ENCODE data around the gene SLC4A2. TPM values are rescaled to one million over a fixed set of nuclear protein-coding genes. Genes with fewer than 3 reads are reported as not detected.
A peak's percentile ranks its signal among the peaks of the same experiment; 100 is the strongest.

SLC4A2 gene
- total RNA-seq, 4 donors from 2014 or later: 74.3 to 111 (median 91.4) TPM

GRCh38 chr7:151123822-151124464, 64.6 kb downstream of the SLC4A2 start:
- peak; percentile 53 to 61 for DNase-seq (ENCODE audit: low spot score in 2 of 2)
- H3K36me3 ChIP-seq: peaks cover 0 to 75% (median 0%) of the 10 kb centered on the region in 3 donors
- WGBS, 2 donors: 26 to 28% methylated on average over 15 to 16 of the region's 24 CpGs

DNA sequence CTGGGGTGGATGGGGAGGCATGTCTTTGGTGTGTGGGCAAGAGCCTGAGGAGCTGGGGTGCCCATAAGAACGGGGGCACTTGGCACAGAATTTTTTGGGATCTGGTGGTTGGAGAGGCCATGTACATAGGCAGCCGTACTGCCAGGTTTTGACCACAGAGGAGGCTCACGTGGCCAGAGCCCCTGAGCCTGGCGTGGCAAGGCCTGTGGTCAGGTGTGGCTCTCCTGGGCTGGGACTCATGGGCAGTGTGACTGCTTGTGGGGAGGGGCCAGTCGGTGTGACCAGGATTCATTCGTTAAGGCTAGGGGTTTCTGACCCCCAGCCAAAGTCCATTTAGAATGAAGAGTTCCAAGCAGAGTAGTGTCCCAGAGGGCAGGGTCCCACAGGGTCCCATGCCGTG, 65.1 kb downstream of the SLC4A2 start:
- Histone ChIP-seq H3K9me3 (no peaks in the 10 kb centered on the region), H3K27ac (no peak overlapping the region), H3K4me1 (peaks cover 0 to 19% (median 13%) of the 10 kb centered on the region in 4 donors), H3K4me3 (no peak overlapping the region), H3K36me3 (peaks cover 0 to 75% (median 0%) of the 10 kb centered on the region in 3 donors), H3K27me3 (no peaks in the 10 kb centered on the region)
- TF ChIP-seq, protein P1, sequence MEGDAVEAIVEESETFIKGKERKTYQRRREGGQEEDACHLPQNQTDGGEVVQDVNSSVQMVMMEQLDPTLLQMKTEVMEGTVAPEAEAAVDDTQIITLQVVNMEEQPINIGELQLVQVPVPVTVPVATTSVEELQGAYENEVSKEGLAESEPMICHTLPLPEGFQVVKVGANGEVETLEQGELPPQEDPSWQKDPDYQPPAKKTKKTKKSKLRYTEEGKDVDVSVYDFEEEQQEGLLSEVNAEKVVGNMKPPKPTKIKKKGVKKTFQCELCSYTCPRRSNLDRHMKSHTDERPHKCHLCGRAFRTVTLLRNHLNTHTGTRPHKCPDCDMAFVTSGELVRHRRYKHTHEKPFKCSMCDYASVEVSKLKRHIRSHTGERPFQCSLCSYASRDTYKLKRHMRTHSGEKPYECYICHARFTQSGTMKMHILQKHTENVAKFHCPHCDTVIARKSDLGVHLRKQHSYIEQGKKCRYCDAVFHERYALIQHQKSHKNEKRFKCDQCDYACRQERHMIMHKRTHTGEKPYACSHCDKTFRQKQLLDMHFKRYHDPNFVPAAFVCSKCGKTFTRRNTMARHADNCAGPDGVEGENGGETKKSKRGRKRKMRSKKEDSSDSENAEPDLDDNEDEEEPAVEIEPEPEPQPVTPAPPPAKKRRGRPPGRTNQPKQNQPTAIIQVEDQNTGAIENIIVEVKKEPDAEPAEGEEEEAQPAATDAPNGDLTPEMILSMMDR (IDR thresholded peaks at IDR 0.05): no peak
- TF ChIP-seq EP300 (IDR thresholded peaks at IDR 0.05): no peak
- no peak for TF ChIP-seq POLR2A (IDR thresholded peaks at IDR 0.05)
- 79 to 82% methylated on average over 6 to 7 of the region's 7 CpGs for WGBS, 2 donors
- DNase-seq (ENCODE audit: low spot score in 2 of 2): no peak

More at GRCh38 chr7:151123822-151124464, 64.6 kb downstream of the SLC4A2 start:
- TF ChIP-seq EP300 (IDR thresholded peaks at IDR 0.05) (no peak), POLR2A (IDR thresholded peaks at IDR 0.05) (no peak)
- TF ChIP-seq, protein P1 (IDR thresholded peaks at IDR 0.05): peak; percentile 93 to 98 (median 95)
- H3K27me3 ChIP-seq: no peaks in the 10 kb centered on the region
- H3K4me1 ChIP-seq: peaks cover 0 to 19% (median 13%) of the 10 kb centered on the region in 4 donors
- no peak overlapping the region for H3K27ac ChIP-seq
- H3K9me3 ChIP-seq: no peaks in the 10 kb centered on the region
- no peak overlapping the region for H3K4me3 ChIP-seq

GRCh38 chr7:151124899-151125399, 65.6 kb downstream of the SLC4A2 start:
- Histone ChIP-seq H3K4me1 (peaks cover 0 to 19% (median 13%) of the 10 kb centered on the region in 4 donors), H3K27me3 (no peaks in the 10 kb centered on the region), H3K4me3 (no peak overlapping the region), H3K9me3 (no peaks in the 10 kb centered on the region), H3K27ac (no peak overlapping the region), H3K36me3 (peaks cover 0 to 75% (median 0%) of the 10 kb centered on the region in 3 donors)
- no peak for TF ChIP-seq POLR2A (IDR thresholded peaks at IDR 0.05)
- TF ChIP-seq, protein P1 (IDR thresholded peaks at IDR 0.05): no peak
- TF ChIP-seq EP300 (IDR thresholded peaks at IDR 0.05): no peak
- WGBS, 2 donors: 85 to 92% methylated on average over 14 of the region's 14 CpGs
- DNase-seq (ENCODE audit: low spot score in 2 of 2): no peak

DNA sequence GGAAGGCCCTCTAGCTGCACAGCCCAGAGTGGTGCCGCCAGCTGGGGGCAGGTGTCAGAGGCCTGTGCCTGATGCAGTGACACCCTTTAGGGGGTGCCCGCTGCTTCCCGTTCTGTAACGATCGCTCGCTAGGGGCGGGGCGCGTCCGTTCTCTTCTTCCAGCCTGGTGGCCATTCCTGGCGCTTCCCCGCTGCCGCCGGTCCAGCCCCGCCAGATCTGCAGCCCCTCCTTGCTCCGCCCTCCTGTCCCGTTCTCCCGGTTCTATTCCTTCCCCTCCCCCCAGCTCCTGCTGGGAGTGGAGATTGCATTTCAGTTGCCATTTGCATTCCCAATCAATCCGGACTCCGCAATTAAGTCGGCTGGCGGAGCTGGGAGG, 66.1 kb downstream of the SLC4A2 start:
- TF ChIP-seq POLR2A (IDR thresholded peaks at IDR 0.05): no peak
- TF ChIP-seq, protein P1 (IDR thresholded peaks at IDR 0.05): no peak
- TF ChIP-seq EP300 (IDR thresholded peaks at IDR 0.05): no peak
- peak overlapping the region; percentile 15 to 43 (median 25) for H3K4me3 ChIP-seq
- no peak for DNase-seq (ENCODE audit: low spot score in 2 of 2)
- peak overlapping the region in 1 of 4 donors; percentile 45 for H3K27ac ChIP-seq
- WGBS, 2 donors: 24 to 28% methylated on average over 22 of the region's 22 CpGs
- peaks cover 0 to 19% (median 13%) of the 10 kb centered on the region in 4 donors for H3K4me1 ChIP-seq
- H3K27me3 ChIP-seq: no peaks in the 10 kb centered on the region
- peaks cover 0 to 75% (median 0%) of the 10 kb centered on the region in 3 donors for H3K36me3 ChIP-seq
- H3K9me3 ChIP-seq: no peaks in the 10 kb centered on the region

DNA sequence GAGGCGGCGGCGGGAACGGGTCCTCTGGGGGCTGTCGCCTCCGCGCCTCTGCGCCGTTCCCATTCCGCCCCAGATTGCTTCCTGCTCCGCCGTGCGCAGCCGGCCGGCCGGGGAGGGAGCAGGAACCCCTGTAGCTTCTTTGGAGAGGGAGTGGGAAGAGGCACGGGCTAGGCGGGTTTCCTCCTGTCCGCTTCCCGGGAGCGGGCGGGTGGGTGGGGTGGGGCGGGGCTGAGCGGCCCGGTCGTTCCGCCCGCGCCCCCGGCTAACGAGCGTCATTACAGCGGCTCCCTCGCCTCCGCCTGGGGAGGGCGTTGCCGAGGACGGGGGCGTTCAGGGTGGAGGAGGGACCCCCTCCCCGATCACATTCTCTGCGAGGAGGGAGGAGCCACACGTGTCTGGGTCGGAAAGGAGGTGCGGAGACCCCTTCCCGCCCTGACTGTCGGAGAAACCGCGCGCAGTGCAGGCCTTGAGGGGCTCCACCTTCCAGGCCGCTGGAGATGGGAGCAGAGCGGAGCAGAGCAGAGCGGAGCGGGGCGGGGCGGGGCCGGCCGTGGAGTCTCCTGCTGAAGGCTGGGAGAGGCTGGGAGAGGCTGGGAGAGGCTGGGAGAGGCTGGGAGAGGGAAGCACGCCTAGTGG, 66.6 kb downstream of the SLC4A2 start:
- Histone ChIP-seq H3K9me3 (no peaks in the 10 kb centered on the region), H3K4me1 (peaks cover 0 to 19% (median 13%) of the 10 kb centered on the region in 4 donors), H3K4me3 (peak overlapping the region; percentile 15 to 43 (median 25)), H3K36me3 (peaks cover 0 to 75% (median 0%) of the 10 kb centered on the region in 3 donors), H3K27me3 (no peaks in the 10 kb centered on the region), H3K27ac (peak overlapping the region in 1 of 4 donors; percentile 45)
- TF ChIP-seq, protein P1 (IDR thresholded peaks at IDR 0.05): no peak
- TF ChIP-seq EP300 (IDR thresholded peaks at IDR 0.05): no peak
- TF ChIP-seq POLR2A (IDR thresholded peaks at IDR 0.05): no peak
- no peak for DNase-seq (ENCODE audit: low spot score in 2 of 2)
- WGBS, 2 donors: 19 to 41% methylated on average over 35 to 49 of the region's 58 CpGs

Data from tibial nerve (tissue), 4 donors.